DMS53 (cell line): ENCODE data around the gene PLPPR1.
"Not testable (repeated sequence)": the region's sequence is repeated elsewhere in the genome, so short reads cannot be mapped to it uniquely, and the experiment has no call there.

Experiments
- DNase-seq: peaks from one replicate; lab custom pipeline; 2025; lab: John Stamatoyannopoulos, UW

PLPPR1 gene

GRCh38 chr9:101028346-101029314 lies at the start of gene PLPPR1:
Gene PLPPR1 (plus strand): TSS chr9:101028727.
- peak; percentile 89 for DNase-seq

GRCh38 chr9:100989731-100990130 lies 38.8 kb upstream of the PLPPR1 start:
- no peak for DNase-seq

GRCh38 chr9:100990605-100991381 lies 37.7 kb upstream of the PLPPR1 start:
- no peak for DNase-seq

- DNase-seq = no peak
These were observed 35.9 kb upstream of the PLPPR1 start for GRCh38 chr9:100992632-100993031.

- no peak for DNase-seq
These were observed 28.5 kb upstream of the PLPPR1 start for GRCh38 chr9:100999906-101000544.

GRCh38 chr9:101005246-101005645 lies 23.3 kb upstream of the PLPPR1 start:
- no peak for DNase-seq

GRCh38 chr9:101014566-101014965 lies 14.0 kb upstream of the PLPPR1 start:
- no peak for DNase-seq

GRCh38 chr9:101018467-101018866 lies 10.1 kb upstream of the PLPPR1 start:
- DNase-seq = no peak

- no peak for DNase-seq
These were observed 5.8 kb upstream of the PLPPR1 start for GRCh38 chr9:101022704-101023103.

- DNase-seq = no peak
These were observed 2.6 kb upstream of the PLPPR1 start for GRCh38 chr9:101025940-101026339.

- peak; percentile 66 for DNase-seq
These were observed 1.7 kb upstream of the PLPPR1 start for GRCh38 chr9:101026824-101027223.

- no peak for DNase-seq
These were observed 1.3 kb upstream of the PLPPR1 start for GRCh38 chr9:101027236-101027635.

- peak; percentile 6 for DNase-seq
These were observed 688 bp upstream of the PLPPR1 start for GRCh38 chr9:101027733-101028345.

- DNase-seq = peak; percentile 30
These were observed 973 bp downstream of the PLPPR1 start for GRCh38 chr9:101029315-101030085.

GRCh38 chr9:101030086-101030391 lies 1.5 kb downstream of the PLPPR1 start:
- no peak for DNase-seq

GRCh38 chr9:101032426-101032825 lies 3.9 kb downstream of the PLPPR1 start:
- DNase-seq = peak; percentile 2

- DNase-seq = no peak
These were observed 5.7 kb downstream of the PLPPR1 start for GRCh38 chr9:101034222-101034621.

- no peak for DNase-seq
These were observed 6.6 kb downstream of the PLPPR1 start for GRCh38 chr9:101035098-101035497.

GRCh38 chr9:101037430-101037829 lies 8.9 kb downstream of the PLPPR1 start:
- no peak for DNase-seq

- no peak for DNase-seq
These were observed 10.0 kb downstream of the PLPPR1 start for GRCh38 chr9:101038488-101038887.

GRCh38 chr9:101039581-101039980 lies 11.1 kb downstream of the PLPPR1 start:
- DNase-seq = not testable (repeated sequence)
